Upper lobe of left lung (tissue), 6 donors: ENCODE data around the gene TADA2A. TPM values are rescaled to one million over a fixed set of nuclear protein-coding genes. Genes with fewer than 3 reads are reported as not detected.
A peak's percentile ranks its signal among the peaks of the same experiment; 100 is the strongest.

Experiments used
- ATAC-seq, 2 donors: fragments of 200-7000 bp; cut with Tn5 transposase; one replicate each; pipeline ENCODE4 v1.9.1; 2022; ENCODE audit warnings: mild to moderate bottlenecking in 2 of 2, moderate library complexity in 2 of 2; ENCODE audit not compliant: low FRiP score in 2 of 2
- DNase-seq, 2 donors: peaks; one replicate each; pipeline ENCODE4 v3.0.0-alpha.2; 2019 to 2020
- H3K27ac ChIP-seq, 4 donors: fragments of 200-600 bp; sonication (generic); one replicate each; pipeline ENCODE4 v1.5.1; 2016 to 2019
- H3K27me3 ChIP-seq, 4 donors: fragments of 200-600 bp; sonication (generic); one replicate each; pipeline ENCODE4 v1.5.1; 2017 to 2019
- H3K36me3 ChIP-seq, 4 donors: fragments of 200-600 bp; sonication (generic); one replicate each; pipeline ENCODE4 v1.5.1; 2016 to 2019
- H3K4me1 ChIP-seq, 4 donors: fragments of 200-600 bp; sonication (generic); one replicate each; pipeline ENCODE4 v1.5.1; 2018 to 2019
- H3K4me3 ChIP-seq, 4 donors: fragments of 200-600 bp; sonication (generic); one replicate each; pipeline ENCODE4 v1.5.1; 2017 to 2019; ENCODE audit warnings: mild to moderate bottlenecking in 2 of 4, moderate library complexity in 1 of 4
- H3K9me3 ChIP-seq, 4 donors: fragments of 200-600 bp; sonication (generic); one replicate each; pipeline ENCODE4 v1.5.1; 2018 to 2019
- EP300 ChIP-seq, 4 donors: sonication (generic); formaldehyde crosslinking; IDR thresholded peaks; one replicate each; pipeline ENCODE4 v1.5.1; 2017; ENCODE audit warnings: antibody characterized with exemption in 4 of 4, control low read depth in 2 of 4
- POLR2A ChIP-seq, 4 donors: fragments of 450-650 bp; IDR thresholded peaks; one replicate each; pipeline ENCODE4 v1.5.1; 2016 to 2017; ENCODE audit warnings: antibody characterized with exemption in 4 of 4, mild to moderate bottlenecking in 2 of 4
- POLR2AphosphoS5 ChIP-seq, 2 donors: sonication (generic); formaldehyde crosslinking; IDR thresholded peaks; one replicate each; pipeline ENCODE4 v1.5.1; 2017; ENCODE audit warnings: antibody characterized with exemption in 2 of 2
- WGBS, 2 donors: methylation state at CpG; one replicate each; pipeline ENCODE4 v1.1.5; 2017 to 2018; 5-methylcytosine and 5-hydroxymethylcytosine counted together
- total RNA-seq, 6 donors: library from RNA; depleted of rRNA in 4 of 6; stranded (reverse); fragments of >200 nt in 4 of 6; gene quantifications; one replicate each; pipeline versions ENCODE4 v1.1.0 to v1.2.1, GENCODE V29; 2016 to 2021
- TF ChIP-seq, protein P1 (sequence below), 6 experiments: fragments of 450-650 bp in 4 of 6; fragments of 200-600 bp in 2 of 6; sonication (generic) in 2 of 6; IDR thresholded peaks; one replicate each; pipeline ENCODE4 v1.5.1; 2016 to 2019; ENCODE audit warnings: antibody characterized with exemption in 6 of 6
- donor health status: DM: no; HTN: no; CAD: no; lungs with moderate emphysema.
- donor health status: DM: no; HTN: yes; CAD: no; lungs with severe emphysema.

TADA2A gene
- total RNA-seq, 6 donors from 2014 or later = 9.8 to 37.7 (median 22.7) TPM

DNA sequence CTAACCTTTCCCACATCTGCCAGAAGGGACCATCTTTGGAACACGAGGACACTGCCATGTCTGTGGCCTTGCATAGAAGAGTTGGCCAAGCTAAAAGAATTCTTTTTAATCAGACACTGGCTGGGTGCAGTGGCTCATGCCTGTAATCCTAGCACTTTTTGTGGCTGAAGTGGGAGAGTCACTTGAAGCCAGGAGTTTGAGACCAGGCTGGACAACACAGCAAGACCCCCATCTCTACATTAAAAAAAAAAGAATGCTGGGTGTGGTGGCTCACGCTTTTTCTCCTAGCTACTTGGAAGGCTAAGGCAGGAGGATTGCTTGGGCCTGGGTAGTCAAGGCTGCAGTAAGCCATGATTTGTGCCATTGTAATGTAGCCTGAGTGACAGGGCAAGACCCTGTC, 73.7 kb downstream of the TADA2A start:
- H3K4me3 ChIP-seq = no peak overlapping the region
- H3K27ac ChIP-seq = no peak overlapping the region
- peaks cover 0 to 5% (median 1%) of the 10 kb centered on the region in 4 donors for H3K4me1 ChIP-seq
- ATAC-seq (no peak), DNase-seq (no peak)
- 100% methylated on average over 2 of the region's 2 CpGs for WGBS, 2 donors
- H3K36me3 ChIP-seq = peaks cover 9 to 39% (median 28%) of the 10 kb centered on the region in 4 donors
- TF ChIP-seq EP300 (IDR thresholded peaks at IDR 0.05) (no peak), POLR2AphosphoS5 (IDR thresholded peaks at IDR 0.05) (no peak), POLR2A (IDR thresholded peaks at IDR 0.05) (no peak)
- TF ChIP-seq, protein P1, sequence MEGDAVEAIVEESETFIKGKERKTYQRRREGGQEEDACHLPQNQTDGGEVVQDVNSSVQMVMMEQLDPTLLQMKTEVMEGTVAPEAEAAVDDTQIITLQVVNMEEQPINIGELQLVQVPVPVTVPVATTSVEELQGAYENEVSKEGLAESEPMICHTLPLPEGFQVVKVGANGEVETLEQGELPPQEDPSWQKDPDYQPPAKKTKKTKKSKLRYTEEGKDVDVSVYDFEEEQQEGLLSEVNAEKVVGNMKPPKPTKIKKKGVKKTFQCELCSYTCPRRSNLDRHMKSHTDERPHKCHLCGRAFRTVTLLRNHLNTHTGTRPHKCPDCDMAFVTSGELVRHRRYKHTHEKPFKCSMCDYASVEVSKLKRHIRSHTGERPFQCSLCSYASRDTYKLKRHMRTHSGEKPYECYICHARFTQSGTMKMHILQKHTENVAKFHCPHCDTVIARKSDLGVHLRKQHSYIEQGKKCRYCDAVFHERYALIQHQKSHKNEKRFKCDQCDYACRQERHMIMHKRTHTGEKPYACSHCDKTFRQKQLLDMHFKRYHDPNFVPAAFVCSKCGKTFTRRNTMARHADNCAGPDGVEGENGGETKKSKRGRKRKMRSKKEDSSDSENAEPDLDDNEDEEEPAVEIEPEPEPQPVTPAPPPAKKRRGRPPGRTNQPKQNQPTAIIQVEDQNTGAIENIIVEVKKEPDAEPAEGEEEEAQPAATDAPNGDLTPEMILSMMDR (IDR thresholded peaks at IDR 0.05) = no peak
- H3K27me3 ChIP-seq = no peaks in the 10 kb centered on the region
- H3K9me3 ChIP-seq = no peaks in the 10 kb centered on the region

GRCh38 chr17:37481001-37481665, 74.4 kb downstream of the TADA2A start:
- H3K4me3 ChIP-seq = no peak overlapping the region
- H3K36me3 ChIP-seq = peaks cover 8 to 34% (median 25%) of the 10 kb centered on the region in 4 donors
- peaks cover 0 to 5% (median 1%) of the 10 kb centered on the region in 4 donors for H3K4me1 ChIP-seq
- no peaks in the 10 kb centered on the region for H3K27me3 ChIP-seq
- peak in 1 of 2 donors; percentile 25 for ATAC-seq
- 79 to 83% methylated on average over 9 of the region's 9 CpGs for WGBS, 2 donors
- no peak for DNase-seq
- no peak for TF ChIP-seq POLR2AphosphoS5 (IDR thresholded peaks at IDR 0.05)
- TF ChIP-seq, protein P1 (IDR thresholded peaks at IDR 0.05) = no peak
- no peaks in the 10 kb centered on the region for H3K9me3 ChIP-seq
- H3K27ac ChIP-seq = no peak overlapping the region

- peaks cover 0 to 13% (median 5%) of the 10 kb centered on the region in 4 donors for H3K36me3 ChIP-seq
- peak in 1 of 2 donors; percentile 32 for TF ChIP-seq POLR2AphosphoS5 (IDR thresholded peaks at IDR 0.05)
- TF ChIP-seq, protein P1 (IDR thresholded peaks at IDR 0.05) = no peak
- H3K4me3 ChIP-seq = no peak overlapping the region
- H3K27ac ChIP-seq = no peak overlapping the region
- WGBS, 2 donors = 42 to 54% methylated on average over 5 of the region's 5 CpGs
- peak in 1 of 2 donors; percentile 62 for ATAC-seq
- DNase-seq = no peak
- no peaks in the 10 kb centered on the region for H3K27me3 ChIP-seq
- H3K9me3 ChIP-seq = no peaks in the 10 kb centered on the region
- H3K4me1 ChIP-seq = peaks cover 2 to 11% (median 6%) of the 10 kb centered on the region in 4 donors
These were observed 76.8 kb downstream of the TADA2A start for GRCh38 chr17:37483311-37484039.

- Histone ChIP-seq H3K27me3 (peaks cover 0 to 4% (median 0%) of the 10 kb centered on the region in 4 donors), H3K36me3 (no peaks in the 10 kb centered on the region), H3K9me3 (no peaks in the 10 kb centered on the region), H3K4me1 (peaks cover 13 to 32% (median 22%) of the 10 kb centered on the region in 4 donors), H3K27ac (no peak overlapping the region), H3K4me3 (no peak overlapping the region)
- ATAC-seq = no peak
- WGBS, 2 donors = 81 to 85% methylated on average over 1 of the region's 1 CpG
- DNase-seq = no peak
- TF ChIP-seq POLR2AphosphoS5 (IDR thresholded peaks at IDR 0.05) (no peak), POLR2A (IDR thresholded peaks at IDR 0.05) (no peak), EP300 (IDR thresholded peaks at IDR 0.05) (no peak)
- TF ChIP-seq, protein P1 (IDR thresholded peaks at IDR 0.05) = no peak
These were observed 79.4 kb downstream of the TADA2A start for GRCh38 chr17:37485938-37486570.
